Measurements from ENCODE around the gene CD74. TPM values are rescaled to one million over a fixed set of nuclear protein-coding genes. Genes with fewer than 3 reads are reported as not detected.

Gene CD74
- total RNA-seq, 1 experiment from 2014 or later: 19.5 TPM

GRCh38 chr5:150372639-150373038, 40.1 kb downstream of the CD74 start:
- no peaks in the 10 kb centered on the region for H3K4me1 Mint-ChIP-seq
- Histone ChIP-seq H3T11ph (ENCODE audit: low read length) (no peak overlapping the region), H2BK12ac (ENCODE audit: insufficient read length, low read depth, low read length) (no peak overlapping the region), H3K9ac (ENCODE audit: extremely low read depth, insufficient read length, low read length) (no peak overlapping the region), H2BK5ac (ENCODE audit: insufficient read length, low read length) (no peak overlapping the region), H2BK15ac (ENCODE audit: low read depth, low read length) (no peak overlapping the region), H3K23me2 (ENCODE audit: insufficient read length, low read depth, low read length, poor library complexity, severe bottlenecking) (no peaks in the 10 kb centered on the region), H4K20me1 (ENCODE audit: control insufficient read depth, insufficient read depth, insufficient read length) (no peaks in the 10 kb centered on the region), H2BK20ac (ENCODE audit: low read depth, low read length, poor library complexity, severe bottlenecking) (no peak overlapping the region), H2AK5ac (ENCODE audit: insufficient read length, low read length) (no peak overlapping the region), H3K27ac (ENCODE audit: insufficient read length, low read depth, low read length) (no peak overlapping the region), H4K91ac (ENCODE audit: insufficient read length, low read depth, low read length) (no peak overlapping the region), H3K23ac (ENCODE audit: insufficient read length, low read depth, low read length) (no peak overlapping the region), H2BK120ac (ENCODE audit: low read depth, low read length, poor library complexity, severe bottlenecking) (no peak overlapping the region), H3K4me1 (ENCODE audit: insufficient read depth, low read length) (no peaks in the 10 kb centered on the region), H3K4ac (ENCODE audit: low read depth, low read length) (no peak overlapping the region), H4K5ac (ENCODE audit: insufficient read length, low read depth, low read length) (no peak overlapping the region), H3K27me3 (ENCODE audit: insufficient read depth, low read length) (no peaks in the 10 kb centered on the region), H3K79me2 (ENCODE audit: insufficient read depth, low read length) (no peaks in the 10 kb centered on the region), H3K56ac (ENCODE audit: insufficient read length, low read depth, low read length) (no peak overlapping the region), H2AFZ (ENCODE audit: low read length) (no peak overlapping the region), H3K9me3 (ENCODE audit: control insufficient read depth, low read depth, low read length) (no peaks in the 10 kb centered on the region), H3K18ac (ENCODE audit: insufficient read length, low read depth, low read length) (no peak overlapping the region), H3K14ac (ENCODE audit: insufficient read depth, low read length) (no peak overlapping the region), H3K79me1 (ENCODE audit: insufficient read depth, low read depth, low read length, poor library complexity, severe bottlenecking) (no peaks in the 10 kb centered on the region), H3K4me2 (ENCODE audit: insufficient read depth, insufficient read length, low read length) (no peak overlapping the region), H4K8ac (replicated peaks; ENCODE audit: insufficient read length, low read depth, low read length) (no peak overlapping the region)
- no peak overlapping the region for H3K4me3 Mint-ChIP-seq
- H3K27me3 Mint-ChIP-seq (ENCODE audit: low read depth): no peaks in the 10 kb centered on the region
- no CpG with 5 or more reads among the region's 6 CpGs for WGBS (ENCODE audit: extremely low coverage, insufficient read length, low lambda C conversion rate)
- TF ChIP-seq, protein P1, sequence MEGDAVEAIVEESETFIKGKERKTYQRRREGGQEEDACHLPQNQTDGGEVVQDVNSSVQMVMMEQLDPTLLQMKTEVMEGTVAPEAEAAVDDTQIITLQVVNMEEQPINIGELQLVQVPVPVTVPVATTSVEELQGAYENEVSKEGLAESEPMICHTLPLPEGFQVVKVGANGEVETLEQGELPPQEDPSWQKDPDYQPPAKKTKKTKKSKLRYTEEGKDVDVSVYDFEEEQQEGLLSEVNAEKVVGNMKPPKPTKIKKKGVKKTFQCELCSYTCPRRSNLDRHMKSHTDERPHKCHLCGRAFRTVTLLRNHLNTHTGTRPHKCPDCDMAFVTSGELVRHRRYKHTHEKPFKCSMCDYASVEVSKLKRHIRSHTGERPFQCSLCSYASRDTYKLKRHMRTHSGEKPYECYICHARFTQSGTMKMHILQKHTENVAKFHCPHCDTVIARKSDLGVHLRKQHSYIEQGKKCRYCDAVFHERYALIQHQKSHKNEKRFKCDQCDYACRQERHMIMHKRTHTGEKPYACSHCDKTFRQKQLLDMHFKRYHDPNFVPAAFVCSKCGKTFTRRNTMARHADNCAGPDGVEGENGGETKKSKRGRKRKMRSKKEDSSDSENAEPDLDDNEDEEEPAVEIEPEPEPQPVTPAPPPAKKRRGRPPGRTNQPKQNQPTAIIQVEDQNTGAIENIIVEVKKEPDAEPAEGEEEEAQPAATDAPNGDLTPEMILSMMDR (conservative IDR thresholded peaks at IDR 0.05): no peak
- no peaks in the 10 kb centered on the region for H3K9me3 Mint-ChIP-seq
- H3K36me3 Mint-ChIP-seq (ENCODE audit: insufficient read depth in 1 of 3, low read depth in 3 of 3): peaks cover 53 to 98% (median 93%) of the 10 kb centered on the region in 3 experiments; a peak in 6 of 7 replicates
- DNase-seq: no peak
- no peak overlapping the region for H3K27ac Mint-ChIP-seq
